ENCODE data around the gene UBE2N. TPM values are rescaled to one million over a fixed set of nuclear protein-coding genes. Genes with fewer than 3 reads are reported as not detected.

The UBE2N gene, protein sequence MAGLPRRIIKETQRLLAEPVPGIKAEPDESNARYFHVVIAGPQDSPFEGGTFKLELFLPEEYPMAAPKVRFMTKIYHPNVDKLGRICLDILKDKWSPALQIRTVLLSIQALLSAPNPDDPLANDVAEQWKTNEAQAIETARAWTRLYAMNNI
- total RNA-seq = 22.9 and 73.1 TPM in 2 replicates

DNA sequence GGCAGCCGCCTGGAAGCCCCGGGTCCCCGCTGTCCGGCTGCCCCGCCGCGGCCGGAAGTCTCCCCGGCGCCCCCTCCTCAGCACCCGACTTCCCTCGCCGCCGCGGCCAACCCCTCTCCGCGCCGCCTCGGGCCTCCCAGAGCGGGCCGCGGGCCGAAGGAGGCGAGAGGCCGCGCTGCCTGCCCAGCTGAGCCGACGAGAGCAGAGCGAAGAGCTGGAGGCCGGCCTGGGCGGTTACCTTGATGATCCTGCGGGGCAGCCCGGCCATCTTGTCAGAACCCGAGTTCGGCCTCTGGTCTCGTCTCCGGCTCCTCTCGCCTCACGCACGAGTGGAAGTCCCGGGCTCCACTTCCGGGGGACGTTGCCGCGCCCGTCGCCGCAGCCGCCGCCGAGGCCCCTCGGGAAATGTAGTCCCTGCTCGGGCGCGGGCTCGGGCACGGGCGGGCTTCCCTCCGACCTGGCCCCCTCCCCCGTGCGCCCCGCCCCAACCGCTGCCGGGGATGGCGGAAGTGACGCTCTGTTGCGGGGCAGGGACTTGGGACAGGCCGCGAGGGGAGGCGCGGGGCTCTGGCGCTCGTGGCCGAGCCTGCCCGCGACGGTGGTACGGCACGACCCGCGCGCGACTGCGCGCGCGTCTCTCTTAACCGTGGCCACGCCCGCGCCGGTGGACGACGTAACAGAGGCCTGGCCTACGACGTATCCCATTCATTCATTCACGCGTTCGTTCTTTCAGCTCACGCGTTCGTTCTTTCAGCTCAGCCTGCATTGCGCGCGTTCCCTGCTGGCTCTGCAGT is at the start of gene UBE2N:
Gene UBE2N, minus strand, starts transcription at position 331 of the 794 bp plus-strand sequence. Its CDS starts 63 bp downstream, at position 268.
- no peaks in the 10 kb centered on the region for H3K27me3 ChIP-seq (ENCODE audit: control insufficient read depth, insufficient read depth, low read length)
- TF ChIP-seq, protein P1, sequence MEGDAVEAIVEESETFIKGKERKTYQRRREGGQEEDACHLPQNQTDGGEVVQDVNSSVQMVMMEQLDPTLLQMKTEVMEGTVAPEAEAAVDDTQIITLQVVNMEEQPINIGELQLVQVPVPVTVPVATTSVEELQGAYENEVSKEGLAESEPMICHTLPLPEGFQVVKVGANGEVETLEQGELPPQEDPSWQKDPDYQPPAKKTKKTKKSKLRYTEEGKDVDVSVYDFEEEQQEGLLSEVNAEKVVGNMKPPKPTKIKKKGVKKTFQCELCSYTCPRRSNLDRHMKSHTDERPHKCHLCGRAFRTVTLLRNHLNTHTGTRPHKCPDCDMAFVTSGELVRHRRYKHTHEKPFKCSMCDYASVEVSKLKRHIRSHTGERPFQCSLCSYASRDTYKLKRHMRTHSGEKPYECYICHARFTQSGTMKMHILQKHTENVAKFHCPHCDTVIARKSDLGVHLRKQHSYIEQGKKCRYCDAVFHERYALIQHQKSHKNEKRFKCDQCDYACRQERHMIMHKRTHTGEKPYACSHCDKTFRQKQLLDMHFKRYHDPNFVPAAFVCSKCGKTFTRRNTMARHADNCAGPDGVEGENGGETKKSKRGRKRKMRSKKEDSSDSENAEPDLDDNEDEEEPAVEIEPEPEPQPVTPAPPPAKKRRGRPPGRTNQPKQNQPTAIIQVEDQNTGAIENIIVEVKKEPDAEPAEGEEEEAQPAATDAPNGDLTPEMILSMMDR (IDR thresholded peaks at IDR 0.05; ENCODE audit: insufficient read depth, low read length, severe bottlenecking) = no peak
- H3K4me3 ChIP-seq (ENCODE audit: low read depth, low read length) = peak within 1 kb of the TSS; percentile 78
- FAIRE-seq (no peak), DNase-seq (ENCODE audit: low read depth) (peak; percentile 80)
- H3K36me3 ChIP-seq (ENCODE audit: control insufficient read depth, insufficient read depth, low read length) = no peaks in the 10 kb centered on the region

DNA sequence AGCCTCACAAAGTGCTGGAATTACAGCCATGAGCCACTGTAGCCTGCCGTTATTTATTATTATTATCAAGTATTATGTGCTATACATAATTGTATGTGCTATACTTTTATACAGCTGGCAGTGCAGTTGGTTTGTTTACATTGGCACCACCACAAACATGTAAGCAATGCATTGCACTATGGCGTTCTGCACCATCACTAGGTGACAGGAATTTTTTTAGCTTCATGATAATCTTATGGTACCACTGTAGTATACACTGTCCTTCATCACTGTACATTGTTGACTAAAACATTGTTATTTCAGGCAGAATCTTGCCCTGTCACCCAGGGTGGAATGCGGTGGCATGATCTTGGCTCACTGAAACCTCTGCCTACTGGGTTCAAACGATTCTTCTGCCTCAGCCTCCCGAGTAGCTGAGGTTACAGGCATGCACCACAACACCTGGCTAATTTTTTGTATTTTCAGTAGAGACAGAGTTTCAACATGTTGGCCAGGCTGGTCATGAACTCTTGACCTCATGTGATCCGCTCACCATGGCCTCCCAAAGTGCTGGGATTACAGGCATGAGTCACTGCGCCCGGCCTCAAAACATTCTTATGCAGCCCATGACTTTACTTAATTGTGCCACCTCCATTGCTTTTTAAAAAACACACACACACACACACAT is 42.7 kb upstream of the UBE2N start:
- TF ChIP-seq, protein P1 (IDR thresholded peaks at IDR 0.05; ENCODE audit: insufficient read depth, low read length, severe bottlenecking) = no peak

DNA sequence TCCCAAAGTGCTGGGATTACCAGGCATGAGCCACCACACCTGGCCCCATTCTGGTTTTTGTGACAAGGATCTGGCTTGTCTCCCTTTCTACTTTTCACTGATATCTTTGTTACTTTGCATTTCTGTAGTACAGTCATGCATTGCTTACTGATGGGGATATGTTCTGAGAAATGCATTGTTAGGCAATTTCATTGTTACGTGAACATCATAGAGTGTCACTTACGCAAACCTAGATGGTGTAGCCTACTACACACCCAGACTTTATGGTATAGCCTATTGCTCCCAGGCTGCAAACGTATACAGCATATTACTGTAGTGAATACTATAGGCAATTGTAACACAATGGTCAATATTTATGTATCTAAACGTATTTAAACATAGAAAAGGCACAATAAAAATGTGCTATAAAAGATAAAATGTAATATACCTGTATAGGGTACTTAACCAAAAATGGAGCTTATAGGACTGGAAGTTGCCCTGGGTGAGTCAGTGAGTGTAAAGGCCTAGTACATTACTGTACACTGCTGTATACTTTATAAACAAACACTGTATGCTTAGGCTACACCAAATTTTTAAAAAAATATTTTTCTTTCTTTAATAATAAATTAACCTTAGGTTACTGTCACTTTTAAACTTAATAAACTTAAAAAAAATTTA is 41.5 kb upstream of the UBE2N start:
- Histone ChIP-seq H3K4me3 (ENCODE audit: low read depth, low read length) (no peak overlapping the region), H3K27me3 (ENCODE audit: control insufficient read depth, insufficient read depth, low read length) (no peaks in the 10 kb centered on the region), H3K36me3 (ENCODE audit: control insufficient read depth, insufficient read depth, low read length) (peaks cover 4% of the 10 kb centered on the region)
- DNase-seq (ENCODE audit: low read depth) (no peak), FAIRE-seq (no peak)
- TF ChIP-seq, protein P1 (IDR thresholded peaks at IDR 0.05; ENCODE audit: insufficient read depth, low read length, severe bottlenecking) = no peak

More for the DNA sequence above, 42.7 kb upstream of the UBE2N start:
- peaks cover 4% of the 10 kb centered on the region for H3K36me3 ChIP-seq (ENCODE audit: control insufficient read depth, insufficient read depth, low read length)
- no peak for DNase-seq (ENCODE audit: low read depth)
- H3K27me3 ChIP-seq (ENCODE audit: control insufficient read depth, insufficient read depth, low read length) = no peaks in the 10 kb centered on the region
- FAIRE-seq = no peak
- H3K4me3 ChIP-seq (ENCODE audit: low read depth, low read length) = no peak overlapping the region

DNA sequence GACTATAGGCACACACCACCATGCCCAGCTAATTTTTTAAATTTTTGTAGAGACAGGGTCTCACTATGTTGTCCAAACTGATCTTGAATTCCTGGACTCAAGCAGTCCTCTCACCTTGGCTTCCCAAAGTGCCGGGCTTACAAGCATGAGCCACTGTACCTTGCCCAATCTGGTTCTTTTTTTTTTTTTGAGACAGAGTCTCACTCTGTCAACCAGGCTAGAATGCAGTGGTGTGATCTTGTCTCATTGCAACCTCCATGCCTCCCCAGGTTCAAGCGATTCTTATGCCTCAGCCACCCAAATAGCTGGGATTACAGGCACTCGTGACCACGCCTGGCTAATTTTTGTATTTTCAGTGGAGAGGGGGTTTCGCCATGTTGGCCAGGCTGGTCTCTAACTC is 41.0 kb upstream of the UBE2N start:
- FAIRE-seq (no peak), DNase-seq (ENCODE audit: low read depth) (no peak)
- TF ChIP-seq, protein P1 (IDR thresholded peaks at IDR 0.05; ENCODE audit: insufficient read depth, low read length, severe bottlenecking) = no peak
- Histone ChIP-seq H3K4me3 (ENCODE audit: low read depth, low read length) (no peak overlapping the region), H3K36me3 (ENCODE audit: control insufficient read depth, insufficient read depth, low read length) (peaks cover 3% of the 10 kb centered on the region), H3K27me3 (ENCODE audit: control insufficient read depth, insufficient read depth, low read length) (no peaks in the 10 kb centered on the region)

DNA sequence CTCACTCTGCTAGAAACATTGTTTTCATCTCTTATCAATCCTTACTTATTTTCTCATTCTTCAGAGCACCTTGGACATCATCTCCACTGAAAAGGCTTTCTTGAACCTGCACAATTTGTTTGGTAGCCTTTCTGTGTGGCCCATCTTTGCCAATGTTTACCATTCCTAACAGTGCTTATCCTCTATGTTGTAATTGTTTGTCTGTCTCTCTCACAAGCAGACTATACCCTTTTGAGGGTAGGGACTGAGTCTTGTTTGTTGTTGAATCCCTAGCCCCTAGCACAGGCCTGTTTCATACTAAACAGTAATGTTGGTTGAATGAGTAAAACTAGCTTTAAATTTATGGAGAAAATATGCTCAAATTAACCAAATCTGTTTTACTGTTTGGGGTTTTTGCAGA is 34.8 kb upstream of the UBE2N start:
- TF ChIP-seq, protein P1 (IDR thresholded peaks at IDR 0.05; ENCODE audit: insufficient read depth, low read length, severe bottlenecking) = no peak
- Histone ChIP-seq H3K4me3 (ENCODE audit: low read depth, low read length) (no peak overlapping the region), H3K27me3 (ENCODE audit: control insufficient read depth, insufficient read depth, low read length) (no peaks in the 10 kb centered on the region), H3K36me3 (ENCODE audit: control insufficient read depth, insufficient read depth, low read length) (peaks cover 2% of the 10 kb centered on the region)
- FAIRE-seq = no peak
- DNase-seq (ENCODE audit: low read depth) = no peak

All from bronchial epithelial cell (primary cell).